NCI-H146 treated with DMSO at 0.1 percent for 48 hours (cell line): ENCODE measurements around the gene BCL11A.

ENCODE experiments used
- DNase-seq: peaks from one replicate; lab custom pipeline; 2025; ENCODE audit not compliant: unreplicated experiment; lab: John Stamatoyannopoulos, UW

The BCL11A gene

DNA sequence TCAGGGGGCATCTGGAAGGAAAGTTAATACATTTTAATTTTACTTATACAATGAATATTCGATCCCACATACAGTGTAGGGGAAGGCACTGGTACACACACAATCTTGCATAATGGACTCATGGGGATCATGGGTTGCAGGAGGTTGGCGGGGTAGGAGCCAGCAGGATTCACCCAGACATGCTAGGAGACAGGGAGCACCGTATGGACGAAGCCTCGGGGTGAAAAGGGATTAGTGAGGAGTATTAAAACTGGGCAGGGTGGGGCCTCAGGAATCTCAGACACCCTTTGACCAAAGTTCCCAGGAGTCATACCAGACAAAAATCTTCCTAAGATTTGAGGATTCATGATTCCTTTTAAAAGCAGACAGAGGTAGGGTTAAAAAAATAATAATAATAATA is 140.8 kb downstream of the BCL11A start:
- DNase-seq: no peak

DNA sequence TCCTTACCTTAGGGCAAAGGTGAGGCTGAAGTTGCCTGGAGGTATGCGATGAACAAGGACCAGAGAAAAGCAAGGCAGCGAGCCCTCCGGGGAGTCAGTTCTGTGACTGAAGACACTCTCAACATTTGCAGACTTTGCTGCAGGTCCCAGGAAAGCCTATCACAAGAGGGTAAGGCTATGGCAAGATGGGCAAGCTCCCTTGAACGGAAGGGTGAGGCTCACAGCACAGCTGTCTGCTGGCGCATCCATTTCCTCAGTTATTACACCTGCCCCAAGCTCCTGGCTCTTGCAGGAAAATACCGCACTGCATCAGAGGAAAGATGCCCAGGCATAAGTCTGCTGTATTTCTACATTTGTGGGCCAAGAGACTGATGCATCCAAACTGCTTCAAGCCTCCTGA is 141.4 kb downstream of the BCL11A start:
- DNase-seq: no peak

DNA sequence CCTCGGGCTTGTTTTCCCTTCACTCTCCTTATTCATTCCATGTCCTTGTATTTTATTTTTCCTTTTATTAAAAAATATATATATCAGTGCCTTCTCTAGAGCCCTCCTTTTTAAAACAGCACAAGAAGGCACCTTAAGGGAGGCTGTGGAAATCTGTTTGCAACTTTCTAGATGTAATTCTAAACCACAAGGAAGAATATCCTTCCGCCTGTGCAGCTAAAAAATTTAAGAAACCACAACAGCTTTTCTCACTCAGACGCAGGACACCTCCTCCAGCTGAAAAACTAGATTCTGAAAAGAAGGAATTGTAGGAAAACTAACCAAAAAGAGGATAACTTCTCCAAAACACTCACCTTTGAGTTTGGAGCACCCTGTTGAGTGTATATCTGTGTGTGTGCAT is 142.2 kb downstream of the BCL11A start:
- no peak for DNase-seq

- no peak for DNase-seq
Measured at GRCh38 chr2:60410456-60411146, 142.9 kb downstream of the BCL11A start.

DNA sequence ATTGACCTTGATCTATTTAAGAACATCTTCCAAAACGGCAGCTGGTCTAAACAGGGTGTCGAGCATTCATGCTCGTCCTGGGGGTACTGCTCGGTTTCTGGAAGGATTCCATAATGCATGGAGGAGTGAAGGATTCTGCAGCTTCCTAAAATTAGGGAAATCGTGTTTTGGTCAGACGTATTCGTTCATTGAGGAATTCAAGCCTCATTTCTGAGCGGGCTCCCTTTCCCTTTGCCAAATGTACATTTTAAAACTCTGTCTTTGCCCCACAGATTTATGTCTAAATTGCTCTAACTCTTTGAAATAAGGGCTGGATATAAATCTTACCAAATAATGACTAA is 144.0 kb downstream of the BCL11A start:
- DNase-seq: no peak

DNA sequence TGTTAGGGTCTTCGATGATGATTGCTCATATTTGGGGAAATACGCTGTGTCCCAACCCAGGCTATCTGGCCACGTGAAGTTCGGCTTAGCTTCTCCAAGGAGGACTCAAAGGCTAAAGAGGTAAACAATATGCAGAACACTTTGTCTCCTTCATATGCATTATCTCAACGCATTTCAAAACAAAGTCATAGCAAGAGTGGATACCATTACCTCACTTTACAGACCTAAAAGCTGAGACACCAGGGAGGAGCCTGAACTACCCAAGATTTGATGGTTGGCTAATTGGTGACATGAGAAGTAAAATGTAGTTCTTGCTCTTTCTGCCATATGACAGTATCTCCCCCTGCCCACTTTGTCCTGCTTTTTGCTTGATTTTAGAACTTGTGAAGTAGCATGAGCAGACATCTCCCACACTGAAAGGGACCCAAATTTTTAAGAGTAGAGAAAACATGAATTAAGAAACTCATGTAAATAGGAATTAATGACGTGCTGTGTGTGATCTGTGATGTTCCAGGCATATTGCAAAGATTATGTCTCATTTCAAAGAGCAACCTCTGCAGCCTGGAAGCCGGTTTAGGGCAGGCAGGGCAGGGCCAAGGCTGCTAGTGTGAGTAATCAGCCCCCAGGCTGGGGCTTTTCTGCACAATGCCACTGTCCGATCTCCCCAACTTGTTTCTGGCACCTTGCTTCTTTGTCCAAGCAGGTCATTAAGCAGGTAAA is 144.5 kb downstream of the BCL11A start:
- no peak for DNase-seq

- DNase-seq: no peak
Measured at GRCh38 chr2:60408207-60408606, 145.2 kb downstream of the BCL11A start.

GRCh38 chr2:60407398-60407797 is 146.1 kb downstream of the BCL11A start:
- no peak for DNase-seq

GRCh38 chr2:60406192-60406591 is 147.3 kb downstream of the BCL11A start:
- DNase-seq: no peak

GRCh38 chr2:60405271-60405919 is 148.1 kb downstream of the BCL11A start:
- DNase-seq: no peak
